Measurements from ENCODE around the gene CACNA2D3. TPM values are rescaled to one million over a fixed set of nuclear protein-coding genes. Genes with fewer than 3 reads are reported as not detected.

Gene CACNA2D3
- total RNA-seq, 1 experiment from 2014 or later: not detected

- no peaks in the 10 kb centered on the region for H3K36me3 ChIP-seq (ENCODE audit: control insufficient read depth, insufficient read depth, low read length)
- Mint-ChIP-seq H3K27ac (ENCODE audit: unreplicated experiment) (no peak overlapping the region), H3K36me3 (ENCODE audit: insufficient read depth, unreplicated experiment) (no peaks in the 10 kb centered on the region), H3K27me3 (ENCODE audit: insufficient read depth, unreplicated experiment) (peaks cover 16% of the 10 kb centered on the region), H3K9me3 (ENCODE audit: unreplicated experiment) (no peaks in the 10 kb centered on the region), H3K4me1 (ENCODE audit: low read depth, unreplicated experiment) (no peaks in the 10 kb centered on the region), H3K4me3 (ENCODE audit: unreplicated experiment) (no peak overlapping the region)
- BruUV-seq (replicated peaks): no TSS peak
- TF ChIP-seq, protein P1, sequence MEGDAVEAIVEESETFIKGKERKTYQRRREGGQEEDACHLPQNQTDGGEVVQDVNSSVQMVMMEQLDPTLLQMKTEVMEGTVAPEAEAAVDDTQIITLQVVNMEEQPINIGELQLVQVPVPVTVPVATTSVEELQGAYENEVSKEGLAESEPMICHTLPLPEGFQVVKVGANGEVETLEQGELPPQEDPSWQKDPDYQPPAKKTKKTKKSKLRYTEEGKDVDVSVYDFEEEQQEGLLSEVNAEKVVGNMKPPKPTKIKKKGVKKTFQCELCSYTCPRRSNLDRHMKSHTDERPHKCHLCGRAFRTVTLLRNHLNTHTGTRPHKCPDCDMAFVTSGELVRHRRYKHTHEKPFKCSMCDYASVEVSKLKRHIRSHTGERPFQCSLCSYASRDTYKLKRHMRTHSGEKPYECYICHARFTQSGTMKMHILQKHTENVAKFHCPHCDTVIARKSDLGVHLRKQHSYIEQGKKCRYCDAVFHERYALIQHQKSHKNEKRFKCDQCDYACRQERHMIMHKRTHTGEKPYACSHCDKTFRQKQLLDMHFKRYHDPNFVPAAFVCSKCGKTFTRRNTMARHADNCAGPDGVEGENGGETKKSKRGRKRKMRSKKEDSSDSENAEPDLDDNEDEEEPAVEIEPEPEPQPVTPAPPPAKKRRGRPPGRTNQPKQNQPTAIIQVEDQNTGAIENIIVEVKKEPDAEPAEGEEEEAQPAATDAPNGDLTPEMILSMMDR (IDR thresholded peaks at IDR 0.05; ENCODE audit: insufficient read depth in 1 of 2, low read depth in 1 of 2, low read length in 1 of 2, severe bottlenecking in 1 of 2, unreplicated experiment in 1 of 2): no peak
- peaks cover 3% of the 10 kb centered on the region for H3K27me3 ChIP-seq (replicated peaks; ENCODE audit: control insufficient read depth, insufficient read depth, low read length)
- no peak overlapping the region for H3K4me3 ChIP-seq (ENCODE audit: low read depth, low read length)
- DNase-seq: no peak
- ChIA-PET CTCF (no interaction called here), POLR2A (no interaction called here)
- no peaks in the 10 kb centered on the region for H3K4me1 ChIP-seq
- intact Hi-C loops (cut with micrococcal nuclease; ENCODE audit: unreplicated experiment): no loop called here
- no peaks in the 10 kb centered on the region for H3K9me3 ChIP-seq
Measured at GRCh38 chr3:54134713-54135112, 12.4 kb downstream of the CACNA2D3 start.

DNA sequence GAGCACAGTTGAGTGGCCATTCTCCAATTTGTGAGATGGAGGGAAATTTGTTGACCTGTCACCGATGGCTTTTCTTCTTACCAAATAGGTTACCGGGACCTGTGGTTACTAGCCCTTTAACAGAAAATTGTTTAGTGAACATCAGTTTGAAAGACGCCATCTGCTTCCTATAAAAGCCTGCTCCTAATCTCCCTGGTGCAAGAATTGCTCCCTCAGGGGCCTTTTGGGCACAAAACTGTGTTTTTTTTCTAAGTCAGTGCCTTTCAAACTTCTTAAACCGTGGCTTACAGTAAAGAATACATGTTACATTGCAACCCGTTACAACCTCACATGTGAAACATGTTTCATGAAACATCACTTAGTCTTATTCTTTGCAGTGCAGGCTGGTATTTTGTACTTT, 15.0 kb downstream of the CACNA2D3 start:
- Mint-ChIP-seq H3K36me3 (ENCODE audit: insufficient read depth, unreplicated experiment) (no peaks in the 10 kb centered on the region), H3K4me3 (ENCODE audit: unreplicated experiment) (no peak overlapping the region), H3K27me3 (ENCODE audit: insufficient read depth, unreplicated experiment) (peaks cover 15% of the 10 kb centered on the region), H3K27ac (ENCODE audit: unreplicated experiment) (no peak overlapping the region), H3K9me3 (ENCODE audit: unreplicated experiment) (no peaks in the 10 kb centered on the region), H3K4me1 (ENCODE audit: low read depth, unreplicated experiment) (no peaks in the 10 kb centered on the region)
- Histone ChIP-seq H3K27me3 (replicated peaks; ENCODE audit: control insufficient read depth, insufficient read depth, low read length) (peaks cover 3% of the 10 kb centered on the region), H3K9me3 (no peaks in the 10 kb centered on the region), H3K4me1 (no peaks in the 10 kb centered on the region), H3K4me3 (ENCODE audit: low read depth, low read length) (no peak overlapping the region), H3K36me3 (ENCODE audit: control insufficient read depth, insufficient read depth, low read length) (no peaks in the 10 kb centered on the region)
- ChIA-PET POLR2A (no interaction called here), CTCF (no interaction called here)
- BruUV-seq (replicated peaks): no TSS peak
- no peak for DNase-seq
- intact Hi-C loops (cut with micrococcal nuclease; ENCODE audit: unreplicated experiment): no loop called here
- TF ChIP-seq, protein P1 (IDR thresholded peaks at IDR 0.05; ENCODE audit: insufficient read depth in 1 of 2, low read depth in 1 of 2, low read length in 1 of 2, severe bottlenecking in 1 of 2, unreplicated experiment in 1 of 2): no peak

GRCh38 chr3:54138937-54139547, 16.7 kb downstream of the CACNA2D3 start:
- no peaks in the 10 kb centered on the region for H3K4me1 Mint-ChIP-seq (ENCODE audit: low read depth, unreplicated experiment)

More at GRCh38 chr3:54138937-54139547, 16.7 kb downstream of the CACNA2D3 start:
- Mint-ChIP-seq H3K27me3 (ENCODE audit: insufficient read depth, unreplicated experiment) (peaks cover 18% of the 10 kb centered on the region), H3K36me3 (ENCODE audit: insufficient read depth, unreplicated experiment) (no peaks in the 10 kb centered on the region), H3K9me3 (ENCODE audit: unreplicated experiment) (no peaks in the 10 kb centered on the region), H3K4me3 (ENCODE audit: unreplicated experiment) (no peak overlapping the region), H3K27ac (ENCODE audit: unreplicated experiment) (no peak overlapping the region)
- no peaks in the 10 kb centered on the region for H3K9me3 ChIP-seq
- no peaks in the 10 kb centered on the region for H3K4me1 ChIP-seq
- no peak overlapping the region for H3K4me3 ChIP-seq (ENCODE audit: low read depth, low read length)
- intact Hi-C loops (cut with micrococcal nuclease; ENCODE audit: unreplicated experiment): no loop called here
- ChIA-PET POLR2A (no interaction called here), CTCF (no interaction called here)
- H3K27me3 ChIP-seq (replicated peaks; ENCODE audit: control insufficient read depth, insufficient read depth, low read length): peaks cover 3% of the 10 kb centered on the region
- no TSS peak for BruUV-seq (replicated peaks)
- no peaks in the 10 kb centered on the region for H3K36me3 ChIP-seq (ENCODE audit: control insufficient read depth, insufficient read depth, low read length)
- TF ChIP-seq, protein P1 (IDR thresholded peaks at IDR 0.05; ENCODE audit: insufficient read depth in 1 of 2, low read depth in 1 of 2, low read length in 1 of 2, severe bottlenecking in 1 of 2, unreplicated experiment in 1 of 2): no peak
- peak in 1 of 2 experiments; percentile 11 for DNase-seq

Measured in Caco-2 (cell line).